Endodermal cell (in vitro differentiated cells): ENCODE results near the gene ACSF2. TPM values are rescaled to one million over a fixed set of nuclear protein-coding genes. Genes with fewer than 3 reads are reported as not detected.

Source experiments
- DNase-seq: peaks from one replicate; pipeline ENCODE4 v3.0.0-alpha.2; 2017
- H3K27ac ChIP-seq: 2 replicates; pipeline ENCODE4 v1.5.1; 2013; ENCODE audit warnings: mild to moderate bottlenecking, low read depth, low read length, moderate library complexity
- H3K27me3 ChIP-seq: 2 replicates; pipeline ENCODE4 v1.6.1; 2013; ENCODE audit warnings: mild to moderate bottlenecking, low read length, moderate library complexity; ENCODE audit not compliant: insufficient read depth, control insufficient read depth, poor library complexity, severe bottlenecking
- H3K36me3 ChIP-seq: 2 replicates; pipeline ENCODE4 v1.7.0; 2013; ENCODE audit warnings: mild to moderate bottlenecking, low read length, moderate library complexity; ENCODE audit not compliant: control insufficient read depth, insufficient read depth
- H3K4me1 ChIP-seq: one replicate; pipeline ENCODE4 v1.7.0; 2013; ENCODE audit warnings: low read length; ENCODE audit not compliant: control insufficient read depth, insufficient read depth
- H3K4me3 ChIP-seq: 2 replicates; pipeline ENCODE4 v1.5.1; 2013; ENCODE audit warnings: mild to moderate bottlenecking, low read length, moderate library complexity
- H3K9ac ChIP-seq: 2 replicates; pipeline ENCODE4 v1.6.1; 2013; ENCODE audit warnings: mild to moderate bottlenecking, low read length, moderate library complexity; ENCODE audit not compliant: poor library complexity, severe bottlenecking; ENCODE audit errors: extremely low read depth
- H3K9me3 ChIP-seq: 2 replicates; pipeline ENCODE4 v1.6.1; 2013; ENCODE audit warnings: mild to moderate bottlenecking, low read length, moderate library complexity; ENCODE audit not compliant: control insufficient read depth
- H3K27ac Mint-ChIP-seq: 2 replicates; pipeline ENCODE4 v1.8.0; 2020; ENCODE audit warnings: mixed read lengths
- H3K27me3 Mint-ChIP-seq: 2 replicates; pipeline ENCODE4 v1.8.0; 2021; ENCODE audit warnings: mild to moderate bottlenecking, mixed read lengths; ENCODE audit not compliant: insufficient read depth
- H3K36me3 Mint-ChIP-seq: 2 replicates; pipeline ENCODE4 v1.8.0; 2020; ENCODE audit warnings: low read depth, mixed read lengths
- H3K4me1 Mint-ChIP-seq: 2 replicates; pipeline ENCODE4 v1.8.0; 2020; ENCODE audit warnings: mixed read lengths
- H3K4me3 Mint-ChIP-seq: 2 replicates; pipeline ENCODE4 v1.8.0; 2020; ENCODE audit warnings: mild to moderate bottlenecking, moderate library complexity, mixed read lengths
- H3K9me3 Mint-ChIP-seq: 2 replicates; pipeline ENCODE4 v1.8.0; 2020; ENCODE audit warnings: mild to moderate bottlenecking, mixed read lengths
- WGBS, 2 experiments: methylation state at CpG; one replicate each; pipeline versions ENCODE4 v1.1.5 to v1.1.7; 2013; ENCODE audit warnings: missing lambda C conversion rate in 2 of 2, mixed read lengths in 1 of 2; ENCODE audit not compliant: insufficient coverage in 1 of 2, insufficient read length in 1 of 2; 5-methylcytosine and 5-hydroxymethylcytosine counted together
- total RNA-seq, 2 donors: library from RNA; stranded (reverse); fragmentation: NEBNext Ultra II Directional in 1 of 2; extraction: Animal tissue kit (Norgen Biotek cat#: 25700) in 1 of 2; gene quantifications; 2 replicates in 1 of 2; 3 replicates in 1 of 2; pipeline ENCODE4 v1.2.1, GENCODE V29; 2021
- TF ChIP-seq, protein P1 (sequence below): fragments of 200-600 bp; sonication (generic); conservative IDR thresholded peaks from 2 replicates; pipeline ENCODE4 v1.5.0; 2021; ENCODE audit warnings: antibody characterized with exemption, mild to moderate bottlenecking

Gene ACSF2
- total RNA-seq, 2 donors from 2014 or later, result 61.7 to 76.5 TPM

GRCh38 chr17:50518384-50519023 lies 92.5 kb downstream of the ACSF2 start:
- H3K4me1 ChIP-seq, result no peaks in the 10 kb centered on the region
- no peak overlapping the region for H3K9ac ChIP-seq
- no peak for DNase-seq
- Mint-ChIP-seq H3K36me3 (no peaks in the 10 kb centered on the region), H3K4me1 (peaks cover 6% of the 10 kb centered on the region), H3K9me3 (no peaks in the 10 kb centered on the region), H3K27me3 (peaks cover 6% of the 10 kb centered on the region), H3K27ac (no peak overlapping the region), H3K4me3 (no peak overlapping the region)
- H3K4me3 ChIP-seq, result no peak overlapping the region
- H3K36me3 ChIP-seq, result no peaks in the 10 kb centered on the region
- H3K9me3 ChIP-seq, result no peaks in the 10 kb centered on the region
- TF ChIP-seq, protein P1, sequence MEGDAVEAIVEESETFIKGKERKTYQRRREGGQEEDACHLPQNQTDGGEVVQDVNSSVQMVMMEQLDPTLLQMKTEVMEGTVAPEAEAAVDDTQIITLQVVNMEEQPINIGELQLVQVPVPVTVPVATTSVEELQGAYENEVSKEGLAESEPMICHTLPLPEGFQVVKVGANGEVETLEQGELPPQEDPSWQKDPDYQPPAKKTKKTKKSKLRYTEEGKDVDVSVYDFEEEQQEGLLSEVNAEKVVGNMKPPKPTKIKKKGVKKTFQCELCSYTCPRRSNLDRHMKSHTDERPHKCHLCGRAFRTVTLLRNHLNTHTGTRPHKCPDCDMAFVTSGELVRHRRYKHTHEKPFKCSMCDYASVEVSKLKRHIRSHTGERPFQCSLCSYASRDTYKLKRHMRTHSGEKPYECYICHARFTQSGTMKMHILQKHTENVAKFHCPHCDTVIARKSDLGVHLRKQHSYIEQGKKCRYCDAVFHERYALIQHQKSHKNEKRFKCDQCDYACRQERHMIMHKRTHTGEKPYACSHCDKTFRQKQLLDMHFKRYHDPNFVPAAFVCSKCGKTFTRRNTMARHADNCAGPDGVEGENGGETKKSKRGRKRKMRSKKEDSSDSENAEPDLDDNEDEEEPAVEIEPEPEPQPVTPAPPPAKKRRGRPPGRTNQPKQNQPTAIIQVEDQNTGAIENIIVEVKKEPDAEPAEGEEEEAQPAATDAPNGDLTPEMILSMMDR, result no peak
- H3K27me3 ChIP-seq, result no peaks in the 10 kb centered on the region
- 84 to 89% methylated on average over 7 to 13 of the region's 13 CpGs for WGBS, 2 experiments
- H3K27ac ChIP-seq, result no peak overlapping the region

DNA sequence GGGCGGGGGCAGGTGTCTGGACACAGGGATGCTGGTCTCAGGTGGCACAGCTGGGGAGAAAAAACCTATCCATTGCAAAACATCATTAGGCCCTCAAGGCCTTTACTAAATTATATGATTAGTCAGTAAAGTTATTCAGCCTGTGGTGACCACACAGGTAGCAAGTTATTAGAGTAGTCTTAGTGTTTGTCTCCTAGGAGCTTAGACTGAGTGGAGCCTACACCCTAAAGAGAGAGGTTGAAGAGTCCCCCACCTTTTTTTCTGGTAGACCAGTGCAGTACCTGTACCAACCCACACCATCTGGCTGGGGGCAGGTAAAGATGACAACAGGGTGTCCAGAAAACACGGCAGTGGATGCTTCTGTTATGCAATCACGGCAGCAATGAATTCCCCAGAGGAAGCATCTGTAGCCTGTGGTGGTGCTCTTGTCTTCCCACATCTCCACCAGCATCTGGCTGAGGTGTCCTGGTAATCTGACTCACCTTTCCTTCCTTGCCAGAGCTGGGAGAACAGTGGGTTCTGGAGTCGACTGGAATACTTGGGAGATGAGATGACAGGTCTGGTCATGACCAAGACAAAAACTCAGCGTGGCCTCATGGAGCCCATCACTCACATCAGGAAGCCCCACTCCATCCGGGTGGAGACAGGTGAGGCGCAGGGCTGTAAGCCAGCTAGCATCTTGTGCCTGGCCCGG lies 93.3 kb downstream of the ACSF2 start:
- H3K4me1 Mint-ChIP-seq, result peaks cover 6% of the 10 kb centered on the region
- 89 to 92% methylated on average over 5 to 8 of the region's 8 CpGs for WGBS, 2 experiments
- H3K4me3 ChIP-seq, result no peak overlapping the region
- peaks cover 6% of the 10 kb centered on the region for H3K27me3 Mint-ChIP-seq
- H3K9me3 ChIP-seq, result no peaks in the 10 kb centered on the region
- H3K27ac Mint-ChIP-seq, result no peak overlapping the region
- H3K36me3 ChIP-seq, result no peaks in the 10 kb centered on the region
- no peak overlapping the region for H3K27ac ChIP-seq
- no peak overlapping the region for H3K4me3 Mint-ChIP-seq
- no peak for DNase-seq
- TF ChIP-seq, protein P1, result no peak
- H3K27me3 ChIP-seq, result no peaks in the 10 kb centered on the region
- no peaks in the 10 kb centered on the region for H3K9me3 Mint-ChIP-seq
- H3K4me1 ChIP-seq, result no peaks in the 10 kb centered on the region
- no peaks in the 10 kb centered on the region for H3K36me3 Mint-ChIP-seq
- no peak overlapping the region for H3K9ac ChIP-seq

DNA sequence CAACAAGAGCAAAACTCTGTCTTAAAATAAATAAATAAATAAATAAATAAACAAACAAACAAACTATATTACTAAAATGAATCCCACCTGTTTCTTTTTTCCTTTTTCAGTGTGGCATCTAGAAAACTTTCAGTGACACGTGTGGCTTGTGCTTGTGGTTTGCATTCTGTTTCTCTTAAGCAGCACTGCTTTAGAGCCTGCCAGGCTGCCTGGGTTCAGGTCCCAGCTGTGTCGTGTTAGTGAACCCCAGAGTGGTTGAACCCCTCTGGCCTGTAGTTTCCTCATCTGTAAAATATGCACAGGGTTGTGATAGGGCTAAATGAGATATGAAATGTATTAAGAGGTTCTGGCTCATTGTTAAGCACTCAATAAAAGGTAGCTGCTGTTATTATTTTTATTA lies 94.5 kb downstream of the ACSF2 start:
- H3K36me3 Mint-ChIP-seq, result no peaks in the 10 kb centered on the region

More for the DNA sequence above, 94.5 kb downstream of the ACSF2 start:
- no peaks in the 10 kb centered on the region for H3K36me3 ChIP-seq
- TF ChIP-seq, protein P1, result no peak
- H3K27ac ChIP-seq, result no peak overlapping the region
- H3K27me3 ChIP-seq, result no peaks in the 10 kb centered on the region
- no peak overlapping the region for H3K4me3 ChIP-seq
- Mint-ChIP-seq H3K27me3 (peaks cover 6% of the 10 kb centered on the region), H3K9me3 (no peaks in the 10 kb centered on the region), H3K4me1 (peaks cover 6% of the 10 kb centered on the region), H3K27ac (no peak overlapping the region), H3K4me3 (no peak overlapping the region)
- no peak for DNase-seq
- WGBS, 2 experiments, result 91 to 100% methylated on average over 2 of the region's 2 CpGs
- H3K9ac ChIP-seq, result no peak overlapping the region
- H3K4me1 ChIP-seq, result no peaks in the 10 kb centered on the region
- H3K9me3 ChIP-seq, result no peaks in the 10 kb centered on the region
